ENCODE results near the gene TRABD2B. TPM values are rescaled to one million over a fixed set of nuclear protein-coding genes. Genes with fewer than 3 reads are reported as not detected.

Gene TRABD2B
- total RNA-seq, 1 donor from 2014 or later = 6.2 TPM

GRCh38 chr1:47941609-47942239, 55.5 kb downstream of the TRABD2B start:
- no peak for DNase-seq (ENCODE audit: low spot score in 2 of 2, unreplicated experiment in 2 of 2)
- Mint-ChIP-seq H3K4me1 (peaks cover 9% of the 10 kb centered on the region), H3K4me3 (no peak overlapping the region), H3K27ac (no peak overlapping the region), H3K9me3 (no peaks in the 10 kb centered on the region), H3K27me3 (ENCODE audit: low read depth) (peaks cover 58% of the 10 kb centered on the region), H3K36me3 (no peaks in the 10 kb centered on the region)
- TF ChIP-seq CTCF (IDR thresholded peaks at IDR 0.05; ENCODE audit: unreplicated experiment) = no peak

GRCh38 chr1:47940779-47941178, 56.4 kb downstream of the TRABD2B start:
- DNase-seq (ENCODE audit: low spot score in 2 of 2, unreplicated experiment in 2 of 2) = peak in 1 of 2 experiments; percentile 10
- H3K4me1 Mint-ChIP-seq = peaks cover 9% of the 10 kb centered on the region
- no peak for TF ChIP-seq CTCF (IDR thresholded peaks at IDR 0.05; ENCODE audit: unreplicated experiment)

GRCh38 chr1:47940326-47940725, 56.9 kb downstream of the TRABD2B start:
- Mint-ChIP-seq H3K4me1 (peaks cover 10% of the 10 kb centered on the region), H3K27me3 (ENCODE audit: low read depth) (peaks cover 58% of the 10 kb centered on the region), H3K9me3 (no peaks in the 10 kb centered on the region), H3K4me3 (no peak overlapping the region), H3K27ac (no peak overlapping the region), H3K36me3 (no peaks in the 10 kb centered on the region)
- peak in 1 of 2 experiments; percentile 17 for DNase-seq (ENCODE audit: low spot score in 2 of 2, unreplicated experiment in 2 of 2)
- TF ChIP-seq CTCF (IDR thresholded peaks at IDR 0.05; ENCODE audit: unreplicated experiment) = no peak

More at GRCh38 chr1:47940779-47941178, 56.4 kb downstream of the TRABD2B start:
- no peaks in the 10 kb centered on the region for H3K36me3 Mint-ChIP-seq
- peaks cover 58% of the 10 kb centered on the region for H3K27me3 Mint-ChIP-seq (ENCODE audit: low read depth)
- no peak overlapping the region for H3K27ac Mint-ChIP-seq
- H3K4me3 Mint-ChIP-seq = no peak overlapping the region
- H3K9me3 Mint-ChIP-seq = no peaks in the 10 kb centered on the region

- peaks cover 25% of the 10 kb centered on the region for H3K4me1 Mint-ChIP-seq
- H3K4me3 Mint-ChIP-seq = no peak overlapping the region
- no peaks in the 10 kb centered on the region for H3K9me3 Mint-ChIP-seq
- DNase-seq (ENCODE audit: low spot score in 2 of 2, unreplicated experiment in 2 of 2) = peak in 1 of 2 experiments; percentile 9
- H3K27ac Mint-ChIP-seq = peak overlapping the region; percentile 36
- no peaks in the 10 kb centered on the region for H3K36me3 Mint-ChIP-seq
- no peak for TF ChIP-seq CTCF (IDR thresholded peaks at IDR 0.05; ENCODE audit: unreplicated experiment)
- H3K27me3 Mint-ChIP-seq (ENCODE audit: low read depth) = peaks cover 42% of the 10 kb centered on the region
Observed at GRCh38 chr1:47938520-47938919, 58.7 kb downstream of the TRABD2B start.

GRCh38 chr1:47937586-47938254, 59.5 kb downstream of the TRABD2B start:
- DNase-seq (ENCODE audit: low spot score in 2 of 2, unreplicated experiment in 2 of 2) = peak in 1 of 2 experiments; percentile 7
- no peaks in the 10 kb centered on the region for H3K36me3 Mint-ChIP-seq
- no peak overlapping the region for H3K27ac Mint-ChIP-seq
- H3K9me3 Mint-ChIP-seq = no peaks in the 10 kb centered on the region
- peaks cover 32% of the 10 kb centered on the region for H3K4me1 Mint-ChIP-seq
- no peak for TF ChIP-seq CTCF (IDR thresholded peaks at IDR 0.05; ENCODE audit: unreplicated experiment)
- no peak overlapping the region for H3K4me3 Mint-ChIP-seq
- H3K27me3 Mint-ChIP-seq (ENCODE audit: low read depth) = peaks cover 36% of the 10 kb centered on the region

Data from mesothelial cell of epicardium (in vitro differentiated cells).